K562 (cell line): Measurements from ENCODE around the gene PPOX. TPM values are rescaled to one million over a fixed set of nuclear protein-coding genes. Genes with fewer than 3 reads are reported as not detected.
A peak's percentile ranks its signal among the peaks of the same experiment; 100 is the strongest.

Source experiments
- BRF1 ChIP-seq: IDR thresholded peaks from 3 replicates; pipeline ENCODE4 v1.6.1; 2011; ENCODE audit warnings: borderline replicate concordance, mild to moderate bottlenecking; ENCODE audit not compliant: insufficient read length; ENCODE audit errors: extremely low read depth
- CAMTA2 ChIP-seq: fragments of 250-450 bp; sonication (Bioruptor Pico); conservative IDR thresholded peaks from 2 replicates; pipeline ENCODE4 v1.5.1; 2022
- CREB3L1 ChIP-seq: fragments of 450-650 bp; IDR thresholded peaks from 2 replicates; pipeline ENCODE4 v1.6.1; 2014; ENCODE audit warnings: low read depth, mild to moderate bottlenecking, moderate library complexity, borderline replicate concordance
- IFI16 ChIP-seq: fragments of 250-450 bp; sonication (Bioruptor Pico); IDR thresholded peaks from 2 replicates; pipeline ENCODE4 v2.1.2; 2022; ENCODE audit warnings: mild to moderate bottlenecking, inconsistent platforms
- IRF9 ChIP-seq: fragments of 450-650 bp; IDR thresholded peaks from 2 replicates; pipeline ENCODE4 v1.6.1; 2016; ENCODE audit warnings: missing biosample characterization, missing genetic modification characterization
- NFYB ChIP-seq: IDR thresholded peaks from 2 replicates; pipeline ENCODE4 v1.6.1; 2011; ENCODE audit warnings: mild to moderate bottlenecking, moderate library complexity; ENCODE audit not compliant: insufficient read length; ENCODE audit errors: extremely low read depth
- NR1H2 ChIP-seq: sonication (generic); formaldehyde crosslinking; IDR thresholded peaks from 2 replicates; pipeline ENCODE4 v1.4.0; 2020; ENCODE audit warnings: mild to moderate bottlenecking, missing genetic modification reagents
- PYGO2 ChIP-seq: fragments of 450-650 bp; IDR thresholded peaks from 2 replicates; pipeline ENCODE4 v1.6.1; 2016; ENCODE audit warnings: mild to moderate bottlenecking, missing genetic modification characterization, moderate library complexity, missing compliant biosample characterization
- RBM17 ChIP-seq: fragments of 200-400 bp; formaldehyde crosslinking; IDR thresholded peaks from 2 replicates; pipeline ENCODE4 v1.6.1; 2017; ENCODE audit warnings: low read depth, mild to moderate bottlenecking, low read length, borderline replicate concordance
- RERE ChIP-seq: sonication (generic); formaldehyde crosslinking; IDR thresholded peaks from 2 replicates; pipeline ENCODE4 v1.8.0; 2023; ENCODE audit warnings: missing genetic modification reagents, mild to moderate bottlenecking, borderline replicate concordance
- TAF7 ChIP-seq: fragments of 450-650 bp; IDR thresholded peaks from 2 replicates; pipeline ENCODE4 v1.6.1; 2016; ENCODE audit warnings: missing genetic modification characterization, missing compliant biosample characterization
- TFAP4 ChIP-seq: sonication (generic); formaldehyde crosslinking; IDR thresholded peaks from 2 replicates; pipeline ENCODE4 v1.8.0; 2022; ENCODE audit warnings: missing genetic modification reagents, mild to moderate bottlenecking, moderate library complexity, borderline replicate concordance
- ZBTB12 ChIP-seq: fragments of 250-450 bp; sonication (Bioruptor Pico); IDR thresholded peaks from 2 replicates; pipeline ENCODE4 v1.4.0; 2020
- ZNF639 ChIP-seq, 2 experiments: fragments of 200-800 bp in 1 of 2; sonication (Bioruptor generic) in 1 of 2; sonication (generic) in 1 of 2; formaldehyde crosslinking in 1 of 2; IDR thresholded peaks in 1 of 2; conservative IDR thresholded peaks in 1 of 2; 2 replicates each; pipeline versions ENCODE4 v1.5.0 to v1.6.1; 2016 to 2020; ENCODE audit warnings: missing compliant biosample characterization in 1 of 2, missing genetic modification characterization in 1 of 2, missing genetic modification reagents in 1 of 2
- polyA plus RNA-seq, 8 experiments: library from polyadenylated mRNA; depleted of rRNA in 4 of 8; stranded (reverse) in 5 of 8; unstranded in 3 of 8; fragments of >200 nt; fragmentation: Nextera tagmentation in 2 of 8; fragmentation: Illumina TruSeq in 1 of 8; extraction: Ambion mirVana in 2 of 8; extraction: Trizol in 1 of 8; gene quantifications; 2 replicates each; pipeline versions ENCODE4 v1.2.1 to v1.2.3, GENCODE V29; 2011 to 2014; ENCODE audit warnings: inconsistent platforms in 1 of 8, missing spikeins in 1 of 8
- total RNA-seq, 7 experiments: library from RNA; depleted of rRNA in 6 of 7; stranded (reverse); fragments of >200 nt in 6 of 7; fragmentation: Illumina TruSeq in 2 of 7; extraction: Trizol in 2 of 7; gene quantifications; 2 replicates each; pipeline versions ENCODE4 v1.2.1 to v1.2.3, GENCODE V29; 2011 to 2021; ENCODE audit warnings: low replicate concordance in 1 of 7

Gene PPOX
- total and polyA plus RNA-seq, 9 of the 15 experiments (the other 6 are each of a cell fraction or from before 2014, with no cell fraction given): 17.0 to 57.1 (median 38.9) TPM

- TF ChIP-seq TFAP4 (CRISPR knock-in tag) (peak; percentile 73; the same call in 1 of the 2 replicates), TAF7 (tag) (peak; percentile 97), ZBTB12 (CRISPR knock-in tag) (no peak), IRF9 (tag) (no peak), ZNF639 (CRISPR knock-in tag; conservative IDR thresholded peaks at IDR 0.05 in 1 of 2, IDR thresholded peaks at IDR 0.05 in 1 of 2) (0 out of 4 replicates have a peak, but pooled peaks of 1 of the 2 experiments have one; percentile 28), RBM17 (no peak), BRF1 (no peak), NR1H2 (no peak), CAMTA2 (no peak), RERE (CRISPR knock-in tag) (no peak), CREB3L1 (peak; percentile 97), PYGO2 (tag) (no peak), IFI16 (CRISPR knock-in tag) (no peak), NFYB (no peak)
These were observed 12.4 kb upstream of the PPOX start, which contains the start of gene UFC1 (continued) for GRCh38 chr1:161153682-161154337.
